GM18858 (cell line): ENCODE data around the gene IFT27.

Experiments
- ATAC-seq: cut with Tn5 transposase; IDR thresholded peaks from one replicate; pipeline ENCODE4 v1.9.1; 2021; ENCODE audit not compliant: unreplicated experiment

The IFT27 gene

GRCh38 chr22:36775964-36776669 is at the start of gene IFT27:
Gene IFT27 (minus strand): TSS chr22:36776119. CDS start chr22:36775707, 412 bp downstream.
- peak; percentile 89 for ATAC-seq

GRCh38 chr22:36824655-36825054 is 48.7 kb upstream of the IFT27 start:
- ATAC-seq: no peak

- no peak for ATAC-seq
Observed at GRCh38 chr22:36823186-36823839, 47.4 kb upstream of the IFT27 start.

- ATAC-seq: no peak
Observed at GRCh38 chr22:36822581-36822980, 46.7 kb upstream of the IFT27 start.

- ATAC-seq: no peak
Observed at GRCh38 chr22:36819112-36819511, 43.2 kb upstream of the IFT27 start.

GRCh38 chr22:36818010-36818642 is 42.2 kb upstream of the IFT27 start:
- no peak for ATAC-seq

- no peak for ATAC-seq
Observed at GRCh38 chr22:36817525-36817848, 41.6 kb upstream of the IFT27 start.

GRCh38 chr22:36816636-36817524 is 41.0 kb upstream of the IFT27 start, which contains the start of gene PVALB:
Gene PVALB (minus strand): TSS chr22:36817035. CDS start chr22:36817005, 30 bp downstream.
- ATAC-seq: no peak

- ATAC-seq: no peak
Observed at GRCh38 chr22:36816339-36816635, 40.4 kb upstream of the IFT27 start.

GRCh38 chr22:36815558-36816338 is 39.8 kb upstream of the IFT27 start:
- ATAC-seq: no peak

GRCh38 chr22:36814801-36815200 is 38.9 kb upstream of the IFT27 start:
- ATAC-seq: no peak

- no peak for ATAC-seq
Observed at GRCh38 chr22:36811094-36811800, 35.3 kb upstream of the IFT27 start.

GRCh38 chr22:36809351-36809750 is 33.4 kb upstream of the IFT27 start:
- ATAC-seq: no peak

GRCh38 chr22:36808721-36809344 is 32.9 kb upstream of the IFT27 start:
- no peak for ATAC-seq

- ATAC-seq: no peak
Observed at GRCh38 chr22:36807627-36808026, 31.7 kb upstream of the IFT27 start.

- no peak for ATAC-seq
Observed at GRCh38 chr22:36806835-36807234, 30.9 kb upstream of the IFT27 start.

- no peak for ATAC-seq
Observed at GRCh38 chr22:36803358-36803757, 27.4 kb upstream of the IFT27 start.

- ATAC-seq: no peak
Observed at GRCh38 chr22:36798674-36799066, 22.8 kb upstream of the IFT27 start.

- ATAC-seq: no peak
Observed at GRCh38 chr22:36797911-36798673, 22.2 kb upstream of the IFT27 start.
